ENCODE data around the gene TNPO2. TPM values are rescaled to one million over a fixed set of nuclear protein-coding genes. Genes with fewer than 3 reads are reported as not detected.

The TNPO2 gene
- total and polyA plus RNA-seq, 2 of the 13 experiments (the other 11 are each of a cell fraction or from before 2014, with no cell fraction given), result 31.7 to 61.0 TPM

- TF ChIP-seq ZNF318 (CRISPR knock-in tag; IDR thresholded peaks at IDR 0.05) (no peak), ZNF567 (CRISPR knock-in tag; IDR thresholded peaks at IDR 0.05; ENCODE audit: borderline replicate concordance) (0 out of 2 replicates have a peak, but pooled peaks have one; percentile 28), ZNF367 (CRISPR knock-in tag; IDR thresholded peaks at IDR 0.05; ENCODE audit: borderline replicate concordance) (no peak), ZNF230 (CRISPR knock-in tag; IDR thresholded peaks at IDR 0.05) (no peak), ZBTB20 (CRISPR knock-in tag; IDR thresholded peaks at IDR 0.05; ENCODE audit: borderline replicate concordance, low read depth) (no peak), ZFP41 (CRISPR knock-in tag; IDR thresholded peaks at IDR 0.05; ENCODE audit: borderline replicate concordance) (no peak), SAP130 (CRISPR knock-in tag; IDR thresholded peaks at IDR 0.05; ENCODE audit: low read depth) (peak; percentile 42; the same call in 1 of the 2 replicates)
These were observed 47.3 kb downstream of the TNPO2 start (continued) for GRCh38 chr19:12676384-12676792.
